H1 (cell line): Measurements from ENCODE around the gene POTEF. TPM values are rescaled to one million over a fixed set of nuclear protein-coding genes. Genes with fewer than 3 reads are reported as not detected.

ENCODE experiments used
- CTCF ChIA-PET: fragments of 300-600 bp; sonication (Branson Sonifier 250); formaldehyde crosslinking; loops from one replicate; lab custom pipeline; 2021; ENCODE audit not compliant: partially characterized antibody; lab: Charles Lee
- POLR2A ChIA-PET: fragments of 300-600 bp; sonication (Branson Sonifier 250); formaldehyde crosslinking; loops from one replicate; lab custom pipeline; 2021; ENCODE audit warnings: inconsistent platforms; ENCODE audit not compliant: partially characterized antibody; lab: Charles Lee
- DNase-seq, 2 experiments: peaks; one replicate each; pipeline versions ENCODE4 v3.0.0 to v3.0.0-alpha.2; 2010 to 2022; ENCODE audit warnings: low spot score in 2 of 2, low read depth in 1 of 2, mixed read lengths in 1 of 2
- FAIRE-seq: peaks from 2 replicates; lab custom pipeline; 2011; peaks lifted over from hg19 to GRCh38; lab: Jason Lieb, UNC
- H2AFZ ChIP-seq: 2 replicates; pipeline ENCODE4 v1.8.1; 2012; ENCODE audit warnings: low read length, inconsistent platforms
- H2AK5ac ChIP-seq: 2 replicates; pipeline ENCODE4 v1.6.1; 2013; ENCODE audit warnings: low read depth, low read length
- H2BK120ac ChIP-seq: replicated peaks from 2 replicates; pipeline ENCODE3; 2013; ENCODE audit warnings: low read depth, low read length, inconsistent platforms
- H2BK12ac ChIP-seq: 2 replicates; pipeline ENCODE4 v1.6.1; 2013; ENCODE audit warnings: low read depth, low read length
- H2BK15ac ChIP-seq: 2 replicates; pipeline ENCODE4 v1.6.1; 2013; ENCODE audit warnings: low read length
- H2BK20ac ChIP-seq: 2 replicates; pipeline ENCODE4 v1.6.1; 2013; ENCODE audit warnings: low read length
- H2BK5ac ChIP-seq: 2 replicates; pipeline ENCODE4 v1.6.1; 2013; ENCODE audit warnings: low read depth, low read length
- H3K14ac ChIP-seq: 2 replicates; pipeline ENCODE4 v1.6.1; 2013; ENCODE audit warnings: inconsistent platforms; ENCODE audit not compliant: insufficient read length
- H3K18ac ChIP-seq: 2 replicates; pipeline ENCODE4 v1.6.1; 2013; ENCODE audit warnings: low read length; ENCODE audit errors: extremely low read depth
- H3K23ac ChIP-seq: 2 replicates; pipeline ENCODE4 v1.6.1; 2013; ENCODE audit warnings: inconsistent platforms; ENCODE audit not compliant: insufficient read length
- H3K23me2 ChIP-seq: 2 replicates; pipeline ENCODE4 v1.6.1; 2013; ENCODE audit warnings: low read depth, low read length
- H3K27ac ChIP-seq: 2 replicates; pipeline ENCODE4 v1.6.1; 2011; ENCODE audit warnings: low read depth, low read length, inconsistent platforms
- H3K27me3 ChIP-seq, 4 experiments: replicated peaks in 1 of 4; 1 replicate in 1 of 4; 2 replicates in 3 of 4; pipeline versions ENCODE4 v1.6.1 to v1.8.1; 2011 to 2013; ENCODE audit warnings: low read length in 3 of 4, mild to moderate bottlenecking in 3 of 4, inconsistent platforms in 2 of 4, mixed read lengths in 2 of 4, moderate library complexity in 1 of 4; ENCODE audit not compliant: control insufficient read depth in 3 of 4, insufficient read depth in 3 of 4; ENCODE audit errors: extremely low read depth in 1 of 4
- H3K36me3 ChIP-seq, 4 experiments: 2 replicates each; pipeline versions ENCODE4 v1.6.1 to v1.8.1; 2011 to 2013; ENCODE audit warnings: mild to moderate bottlenecking in 4 of 4, low read length in 3 of 4, moderate library complexity in 2 of 4, control low read depth in 1 of 4, inconsistent platforms in 1 of 4; ENCODE audit not compliant: insufficient read depth in 4 of 4, control insufficient read depth in 2 of 4
- H3K4ac ChIP-seq: replicated peaks from 2 replicates; pipeline ENCODE3; 2013; ENCODE audit warnings: low read length, low read depth, mixed read lengths, inconsistent platforms; ENCODE audit not compliant: insufficient read length
- H3K4me1 ChIP-seq, 4 experiments: replicated peaks in 1 of 4; 1 replicate in 1 of 4; 2 replicates in 3 of 4; pipeline versions ENCODE4 v1.6.1 to v1.8.1; 2011 to 2013; ENCODE audit warnings: low read length in 3 of 4, inconsistent platforms in 2 of 4, mixed read lengths in 1 of 4; ENCODE audit not compliant: insufficient read depth in 4 of 4, control insufficient read depth in 3 of 4
- H3K4me2 ChIP-seq, 2 experiments: 2 replicates each; pipeline versions ENCODE4 v1.6.1 to v1.8.1; 2011 to 2013; ENCODE audit warnings: low read depth in 2 of 2, low read length in 2 of 2, control low read depth in 1 of 2, inconsistent platforms in 1 of 2, mild to moderate bottlenecking in 1 of 2; ENCODE audit not compliant: insufficient read depth in 1 of 2
- H3K4me3 ChIP-seq, 4 experiments: fragments of 200-600, 300-600 bp in 1 of 4; sonication (generic), shearing (Covaris generic), sonication (Bioruptor Twin) in 1 of 4; 2 replicates each; pipeline versions ENCODE4 v1.5.1 to v1.8.1; 2011 to 2016; ENCODE audit warnings: low read length in 4 of 4, low read depth in 3 of 4, control low read depth in 2 of 4, inconsistent platforms in 2 of 4, mild to moderate bottlenecking in 2 of 4, mixed read lengths in 1 of 4, moderate library complexity in 1 of 4; ENCODE audit not compliant: insufficient read depth in 2 of 4; ENCODE audit errors: extremely low read depth in 1 of 4
- H3K56ac ChIP-seq: replicated peaks from 2 replicates; pipeline ENCODE3; 2013; ENCODE audit warnings: low read depth, mild to moderate bottlenecking, mixed read lengths, low read length, inconsistent platforms; ENCODE audit not compliant: insufficient read length
- H3K79me1 ChIP-seq: 2 replicates; pipeline ENCODE4 v1.6.1; 2013; ENCODE audit warnings: low read depth, low read length, control low read depth
- H3K79me2 ChIP-seq, 2 experiments: 2 replicates each; pipeline versions ENCODE4 v1.6.1 to v1.8.1; 2012 to 2013; ENCODE audit warnings: low read length in 2 of 2, mild to moderate bottlenecking in 2 of 2, inconsistent platforms in 1 of 2; ENCODE audit not compliant: insufficient read depth in 2 of 2, control insufficient read depth in 1 of 2
- H3K9ac ChIP-seq, 4 experiments: replicated peaks in 1 of 4; 1 replicate in 1 of 4; 2 replicates in 3 of 4; pipeline versions ENCODE4 v1.6.1 to v1.8.1; 2011 to 2013; ENCODE audit warnings: low read depth in 3 of 4, low read length in 3 of 4, control low read depth in 2 of 4, mild to moderate bottlenecking in 2 of 4, moderate library complexity in 2 of 4, inconsistent platforms in 1 of 4; ENCODE audit errors: extremely low read depth in 1 of 4
- H3K9me3 ChIP-seq, 2 experiments: 2 replicates each; pipeline versions ENCODE4 v1.6.1 to v1.8.1; 2012 to 2013; ENCODE audit warnings: mild to moderate bottlenecking in 2 of 2, moderate library complexity in 2 of 2, control low read depth in 1 of 2, inconsistent platforms in 1 of 2, low read depth in 1 of 2, low read length in 1 of 2, mixed read lengths in 1 of 2; ENCODE audit not compliant: insufficient read depth in 2 of 2
- H4K20me1 ChIP-seq, 2 experiments: replicated peaks in 1 of 2; 2 replicates each; pipeline versions ENCODE3 to v1.8.1; 2011 to 2013; ENCODE audit warnings: inconsistent platforms in 2 of 2, low read length in 2 of 2, mild to moderate bottlenecking in 1 of 2; ENCODE audit not compliant: insufficient read depth in 2 of 2, control insufficient read depth in 1 of 2
- H4K5ac ChIP-seq: 2 replicates; pipeline ENCODE4 v1.6.1; 2013; ENCODE audit warnings: low read length, low read depth, mixed read lengths, inconsistent platforms; ENCODE audit not compliant: insufficient read length
- H4K8ac ChIP-seq: 2 replicates; pipeline ENCODE4 v1.8.0; 2013; ENCODE audit warnings: mild to moderate bottlenecking, moderate library complexity, low read length, inconsistent platforms; ENCODE audit not compliant: insufficient read depth; ENCODE audit errors: extremely low read depth
- H4K91ac ChIP-seq: replicated peaks from 2 replicates; pipeline ENCODE3; 2013; ENCODE audit warnings: low read length, mixed read lengths, inconsistent platforms; ENCODE audit not compliant: insufficient read length
- BRCA1 ChIP-seq: IDR thresholded peaks from 2 replicates; pipeline ENCODE4 v1.6.1; 2012; ENCODE audit warnings: low read depth, low read length, improper control_type of control experiment
- HDAC6 ChIP-seq: IDR thresholded peaks from one replicate; pipeline ENCODE4 v1.7.1; 2012; ENCODE audit warnings: low read depth, mild to moderate bottlenecking, inconsistent platforms, low read length, moderate library complexity
- MAFK ChIP-seq: IDR thresholded peaks from 2 replicates; pipeline ENCODE4 v1.6.1; 2012; ENCODE audit warnings: low read depth, mild to moderate bottlenecking, improper control_type of control experiment, low read length
- POU5F1 ChIP-seq: IDR thresholded peaks from 2 replicates; pipeline ENCODE4 v1.6.1; 2011; ENCODE audit warnings: low read depth, mild to moderate bottlenecking, low read length, moderate library complexity
- SUZ12 ChIP-seq: fragments of 200-600 bp; sonication (generic); IDR thresholded peaks from 2 replicates; pipeline ENCODE4 v1.6.1; 2012; ENCODE audit warnings: mild to moderate bottlenecking, inconsistent platforms, low read length, moderate library complexity, mixed read lengths
- YY1 ChIP-seq: IDR thresholded peaks from 2 replicates; pipeline ENCODE4 v1.6.1; 2011; ENCODE audit warnings: low read depth, mild to moderate bottlenecking, low read length
- WGBS, 2 experiments: shearing (Covaris generic) in 1 of 2; methylation state at CpG; one replicate each; pipeline versions ENCODE4 v1.1.6 to v1.1.7; 2013 to 2015; ENCODE audit warnings: low lambda C conversion rate in 2 of 2, mixed read lengths in 2 of 2, inconsistent platforms in 1 of 2, low coverage in 1 of 2, missing lambda C conversion rate in 1 of 2; ENCODE audit not compliant: insufficient replicate concordance in 2 of 2, insufficient coverage in 1 of 2, insufficient read length in 1 of 2; ENCODE audit errors: extremely low coverage in 1 of 2, missing lambda C conversion rate in 1 of 2; 5-methylcytosine and 5-hydroxymethylcytosine counted together
- polyA plus RNA-seq, 7 experiments: library from polyadenylated mRNA; depleted of rRNA in 3 of 7; stranded (reverse) in 5 of 7; unstranded in 2 of 7; fragments of >200 nt in 5 of 7; fragments of 200-250 nt in 2 of 7; gene quantifications; 1 replicate in 5 of 7; 2 replicates in 1 of 7; 4 replicates in 1 of 7; pipeline versions ENCODE4 v1.2.1 to v1.2.3, GENCODE V29; 2011 to 2013; ENCODE audit warnings: missing spikeins in 2 of 7, mixed read lengths in 2 of 7
- total RNA-seq: library from RNA; stranded (reverse); fragmentation: NEBNext Ultra II Directional; extraction: Animal tissue kit (Norgen Biotek cat#: 25700); gene quantifications from 2 replicates; pipeline ENCODE4 v1.2.1, GENCODE V29; 2021

POTEF gene
- total and polyA plus RNA-seq, 2 of the 8 experiments (the other 6 are each of a cell fraction or from before 2014, with no cell fraction given), result 0.24 to 0.36 TPM

DNA sequence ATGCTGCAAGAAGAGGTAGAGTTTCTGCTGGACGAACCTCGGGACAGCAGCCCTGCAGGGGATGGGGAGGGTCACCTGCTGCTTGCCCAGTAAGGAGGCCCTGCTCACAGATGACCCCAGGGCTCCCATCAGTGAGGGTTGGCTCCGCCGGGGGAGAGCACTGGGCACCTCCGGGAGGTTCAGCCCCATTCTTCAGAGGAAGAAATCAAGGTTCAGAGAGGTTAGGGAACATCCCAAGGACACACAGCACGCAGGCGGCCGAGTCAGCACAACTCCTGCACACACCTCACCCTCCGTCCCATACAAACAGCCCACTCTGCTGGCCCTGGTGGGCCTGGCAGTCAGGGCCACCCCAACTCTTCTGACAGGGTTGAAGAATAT lies 27.6 kb upstream of the POTEF start:
- Histone ChIP-seq H4K20me1 (no peaks in the 10 kb centered on the region), H3K4me3 (no peak overlapping the region), H4K5ac (no peak overlapping the region), H3K27me3 (no peaks in the 10 kb centered on the region), H3K56ac (no peak overlapping the region), H3K4ac (no peak overlapping the region), H3K23me2 (no peaks in the 10 kb centered on the region), H3K27ac (no peak overlapping the region), H3K9me3 (no peaks in the 10 kb centered on the region), H2AK5ac (no peak overlapping the region), H4K91ac (no peak overlapping the region), H3K79me2 (no peaks in the 10 kb centered on the region), H3K4me1 (no peaks in the 10 kb centered on the region), H2BK15ac (no peak overlapping the region), H2BK120ac (no peak overlapping the region), H2AFZ (no peak overlapping the region), H3K18ac (no peak overlapping the region), H3K4me2 (no peak overlapping the region), H3K23ac (no peak overlapping the region), H3K14ac (no peak overlapping the region), H2BK5ac (no peak overlapping the region), H3K79me1 (no peaks in the 10 kb centered on the region), H2BK20ac (no peak overlapping the region), H4K8ac (no peak overlapping the region), H3K9ac (no peak overlapping the region), H2BK12ac (no peak overlapping the region), H3K36me3 (peaks cover 3 to 32% (median 14%) of the 10 kb centered on the region in 4 experiments; a peak in 5 of 8 replicates)
- POLR2A ChIA-PET, result no interaction called here
- FAIRE-seq, result no peak
- no peak for DNase-seq
- 88% methylated on average over 9 of the region's 9 CpGs; no CpG with 5 or more reads in 1 of the 2 experiments for WGBS, 2 experiments
- CTCF ChIA-PET, result interaction anchor here (1.0 kb wide), 2 partner anchors 166 to 176 kb away, joined by 3 to 5 read pairs; no protein-coding TSS in a partner anchor
- TF ChIP-seq POU5F1 (no peak), SUZ12 (no peak), BRCA1 (no peak), HDAC6 (no peak), MAFK (no peak), YY1 (no peak)
